22Rv1 (cell line): ENCODE results near the gene GPR137C.
A peak's percentile ranks its signal among the peaks of the same experiment; 100 is the strongest.
"Not testable (repeated sequence)": the region's sequence is repeated elsewhere in the genome, so short reads cannot be mapped to it uniquely, and the experiment has no call there.

Experiments
- H3K27ac ChIP-seq: fragments of 450-650 bp; 2 replicates; pipeline ENCODE4 v1.5.1; 2017
- ZFX ChIP-seq: fragments of 450-650 bp; IDR thresholded peaks from 2 replicates; pipeline ENCODE4 v1.6.1; 2017; ENCODE audit warnings: antibody characterized with exemption, borderline replicate concordance
- TF ChIP-seq, protein P1 (sequence below): fragments of 450-650 bp; IDR thresholded peaks from 2 replicates; pipeline ENCODE4 v1.5.1; 2017; ENCODE audit warnings: mild to moderate bottlenecking

Gene GPR137C

DNA sequence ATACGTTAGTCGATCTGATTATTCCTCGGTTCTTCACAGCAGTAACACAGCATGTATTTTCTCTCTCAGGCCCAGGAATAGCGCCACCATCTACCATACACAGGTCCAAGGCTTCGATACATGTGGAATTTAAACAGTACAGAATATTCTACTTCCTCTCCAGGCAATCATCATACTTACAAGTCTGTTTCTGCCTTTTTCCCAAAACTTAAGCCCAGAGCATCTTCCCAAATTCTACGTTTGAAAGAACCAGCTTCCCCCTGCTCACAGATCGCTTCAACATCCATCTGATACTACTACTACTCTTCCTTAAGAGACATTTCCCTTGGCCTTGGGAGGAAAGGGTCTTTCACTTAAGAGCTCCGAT is 957 bp upstream of the GPR137C start:
- TF ChIP-seq, protein P1, sequence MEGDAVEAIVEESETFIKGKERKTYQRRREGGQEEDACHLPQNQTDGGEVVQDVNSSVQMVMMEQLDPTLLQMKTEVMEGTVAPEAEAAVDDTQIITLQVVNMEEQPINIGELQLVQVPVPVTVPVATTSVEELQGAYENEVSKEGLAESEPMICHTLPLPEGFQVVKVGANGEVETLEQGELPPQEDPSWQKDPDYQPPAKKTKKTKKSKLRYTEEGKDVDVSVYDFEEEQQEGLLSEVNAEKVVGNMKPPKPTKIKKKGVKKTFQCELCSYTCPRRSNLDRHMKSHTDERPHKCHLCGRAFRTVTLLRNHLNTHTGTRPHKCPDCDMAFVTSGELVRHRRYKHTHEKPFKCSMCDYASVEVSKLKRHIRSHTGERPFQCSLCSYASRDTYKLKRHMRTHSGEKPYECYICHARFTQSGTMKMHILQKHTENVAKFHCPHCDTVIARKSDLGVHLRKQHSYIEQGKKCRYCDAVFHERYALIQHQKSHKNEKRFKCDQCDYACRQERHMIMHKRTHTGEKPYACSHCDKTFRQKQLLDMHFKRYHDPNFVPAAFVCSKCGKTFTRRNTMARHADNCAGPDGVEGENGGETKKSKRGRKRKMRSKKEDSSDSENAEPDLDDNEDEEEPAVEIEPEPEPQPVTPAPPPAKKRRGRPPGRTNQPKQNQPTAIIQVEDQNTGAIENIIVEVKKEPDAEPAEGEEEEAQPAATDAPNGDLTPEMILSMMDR = peak; percentile 73
- no peak for TF ChIP-seq ZFX
- peak overlapping the region; percentile 92 for H3K27ac ChIP-seq

DNA sequence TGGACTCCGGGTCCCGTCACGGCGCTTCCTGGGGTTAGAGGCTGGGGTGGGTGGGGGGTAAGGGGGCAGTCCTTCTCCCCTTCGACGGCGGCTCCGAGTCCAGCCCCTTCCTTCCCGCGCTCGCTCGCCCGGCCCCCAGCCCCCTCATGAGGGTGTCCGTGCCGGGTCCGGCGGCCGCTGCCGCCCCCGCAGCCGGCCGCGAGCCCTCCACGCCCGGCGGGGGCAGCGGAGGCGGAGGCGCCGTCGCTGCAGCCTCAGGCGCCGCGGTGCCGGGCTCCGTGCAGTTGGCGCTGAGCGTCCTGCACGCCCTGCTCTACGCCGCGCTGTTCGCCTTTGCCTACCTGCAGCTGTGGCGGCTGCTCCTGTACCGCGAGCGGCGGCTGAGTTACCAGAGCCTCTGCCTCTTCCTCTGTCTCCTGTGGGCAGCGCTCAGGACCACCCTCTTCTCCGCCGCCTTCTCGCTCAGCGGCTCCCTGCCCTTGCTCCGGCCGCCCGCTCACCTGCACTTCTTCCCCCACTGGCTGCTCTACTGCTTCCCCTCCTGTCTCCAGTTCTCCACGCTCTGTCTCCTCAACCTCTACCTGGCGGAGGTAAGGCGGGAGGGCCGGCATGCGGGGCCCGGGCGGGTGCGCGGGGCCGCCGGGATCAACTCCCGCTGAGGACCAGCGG is 500 bp downstream of the GPR137C start:
- H3K27ac ChIP-seq = peak overlapping the region; percentile 92
- TF ChIP-seq, protein P1 = no peak
- TF ChIP-seq ZFX = no peak

DNA sequence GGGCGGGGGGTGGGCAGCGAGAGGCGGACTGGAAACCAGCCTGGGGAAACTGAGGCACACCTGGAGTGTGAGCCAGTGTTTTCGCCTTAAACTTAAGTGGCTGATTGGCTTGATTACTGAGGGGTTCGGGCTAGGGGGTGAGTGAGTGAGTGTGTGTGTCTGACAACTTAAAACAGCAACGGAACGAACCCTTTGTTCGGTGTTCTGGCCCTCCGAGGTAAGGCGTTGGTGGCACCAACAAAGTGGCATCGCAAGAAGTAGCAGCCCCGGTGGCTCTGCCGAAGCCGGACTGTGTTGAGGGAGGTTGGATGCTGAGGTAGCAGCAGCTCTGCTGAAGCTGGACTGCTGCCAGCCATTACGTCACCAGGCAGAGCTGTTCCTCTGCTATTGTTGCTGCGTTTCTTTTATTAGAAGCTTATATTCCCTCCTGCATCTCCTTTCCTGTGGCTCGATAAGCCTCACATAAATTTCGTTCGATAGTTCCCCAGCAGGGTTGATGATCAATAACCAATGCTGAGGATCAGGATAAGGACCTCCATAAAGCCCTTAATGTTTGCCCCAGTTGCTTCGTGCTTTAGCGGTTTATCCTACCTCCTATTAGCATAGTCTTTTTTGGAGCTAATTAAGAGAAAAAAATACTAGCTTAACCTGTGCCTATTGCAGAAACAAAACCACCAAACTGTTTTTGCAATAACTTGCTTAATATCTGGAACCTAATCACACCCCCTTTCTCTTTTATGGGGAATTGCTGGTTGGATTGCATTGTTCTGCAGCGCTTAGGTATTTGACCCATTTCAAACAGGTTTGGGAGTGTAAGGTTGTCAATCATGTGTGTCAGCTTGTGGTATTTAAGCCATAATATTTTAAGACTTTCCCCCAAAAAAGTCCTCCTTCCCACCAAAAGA is 1.3 kb downstream of the GPR137C start:
- no peak for TF ChIP-seq ZFX
- TF ChIP-seq, protein P1 = no peak
- peak overlapping the region; percentile 92 for H3K27ac ChIP-seq

DNA sequence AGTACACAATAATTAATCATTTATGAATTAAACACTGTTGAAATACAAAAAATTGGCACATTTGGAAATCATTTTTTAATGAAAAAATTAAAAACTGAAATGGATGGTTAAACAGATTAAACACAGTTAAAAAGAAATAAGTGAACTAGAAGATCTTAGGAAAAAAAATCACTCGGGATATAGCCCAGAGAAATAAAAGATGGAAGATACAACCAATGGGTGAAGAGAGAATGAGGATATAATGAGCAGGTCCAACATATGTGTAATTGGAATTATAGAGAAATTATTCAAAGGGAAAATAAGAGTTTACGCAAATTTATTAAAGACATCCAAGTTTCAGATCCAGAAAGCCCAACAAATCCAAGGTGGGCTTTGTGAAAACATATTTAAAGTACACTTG is 6.1 kb downstream of the GPR137C start:
- TF ChIP-seq, protein P1 = no peak
- TF ChIP-seq ZFX = no peak
- H3K27ac ChIP-seq = no peak overlapping the region

DNA sequence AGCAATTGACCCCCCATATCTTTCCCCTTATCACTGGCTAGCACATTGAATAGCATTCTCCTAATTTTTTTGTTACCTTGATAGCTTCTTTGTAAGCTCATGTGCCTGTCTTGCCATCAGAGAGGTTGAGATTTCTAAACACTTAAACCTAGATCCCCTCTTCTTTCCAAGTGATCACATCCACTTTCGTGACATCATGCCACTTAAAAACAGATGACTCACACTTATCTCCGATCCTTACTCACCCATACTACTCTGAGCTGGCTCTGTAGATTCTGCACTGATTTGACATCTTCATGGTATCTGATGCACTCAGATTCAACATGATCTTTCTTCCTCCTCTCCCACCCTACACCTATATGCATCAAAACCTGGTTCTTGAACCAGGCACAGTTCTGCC is 10.5 kb downstream of the GPR137C start:
- TF ChIP-seq ZFX = no peak
- TF ChIP-seq, protein P1 = no peak
- no peak overlapping the region for H3K27ac ChIP-seq

DNA sequence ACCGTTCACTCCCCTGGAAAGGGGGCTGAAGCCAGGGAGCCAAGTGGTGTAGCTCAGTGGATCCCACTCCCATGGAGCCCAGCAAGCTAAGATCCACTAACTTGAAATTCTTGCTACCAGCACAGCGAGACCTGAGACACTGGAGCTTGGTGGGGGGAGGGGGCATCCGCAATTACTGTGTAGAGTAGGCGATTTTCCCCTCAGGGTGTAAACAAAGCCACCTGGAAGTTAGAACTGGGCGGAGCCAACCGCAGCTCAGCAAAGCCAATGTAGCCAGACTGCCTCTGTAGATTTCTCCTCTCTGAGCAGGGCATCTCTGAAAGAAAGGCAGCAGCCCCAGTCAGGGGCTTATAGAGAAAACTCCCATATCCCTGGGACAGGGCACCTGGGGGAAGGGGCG is 15.8 kb downstream of the GPR137C start:
- not testable (repeated sequence) for H3K27ac ChIP-seq

DNA sequence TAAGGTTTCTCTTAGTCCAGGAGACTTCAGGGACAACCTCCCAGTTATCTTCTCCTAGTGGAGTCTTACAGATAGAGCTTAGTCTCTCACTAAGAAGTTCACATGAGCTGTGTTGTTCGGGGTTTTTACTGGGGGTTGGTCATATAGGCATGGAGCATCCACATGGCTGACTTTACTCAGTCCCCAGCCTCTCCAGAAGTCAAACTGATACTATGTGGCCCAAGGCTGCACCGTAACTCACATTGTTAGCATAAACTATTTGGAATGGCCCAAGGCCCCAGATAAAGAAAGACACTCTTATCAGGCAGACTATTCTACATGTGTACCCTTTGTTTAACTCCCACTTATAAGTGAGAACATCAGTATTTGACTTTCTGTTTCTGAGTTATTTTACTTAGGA is 23.2 kb downstream of the GPR137C start:
- H3K27ac ChIP-seq = no peak overlapping the region
- TF ChIP-seq ZFX = no peak
- TF ChIP-seq, protein P1 = no peak
